Subcutaneous adipose tissue (tissue), 4 donors: Measurements from ENCODE around the gene ACACB. TPM values are rescaled to one million over a fixed set of nuclear protein-coding genes. Genes with fewer than 3 reads are reported as not detected.

Source experiments
- CTCF ChIP-seq: fragments of 450-650 bp; IDR thresholded peaks from one replicate; pipeline ENCODE4 v1.5.1; 2016; ENCODE audit warnings: low read depth, mild to moderate bottlenecking, control low read depth, antibody characterized with exemption, moderate library complexity
- total RNA-seq, 4 donors: library from RNA; depleted of rRNA; stranded (reverse); fragments of >200 nt; gene quantifications; one replicate each; pipeline ENCODE4 v1.1.0, GENCODE V29; 2016

ACACB gene
- total RNA-seq, 4 donors from 2014 or later = 798 to 3,288 (median 1,277) TPM

DNA sequence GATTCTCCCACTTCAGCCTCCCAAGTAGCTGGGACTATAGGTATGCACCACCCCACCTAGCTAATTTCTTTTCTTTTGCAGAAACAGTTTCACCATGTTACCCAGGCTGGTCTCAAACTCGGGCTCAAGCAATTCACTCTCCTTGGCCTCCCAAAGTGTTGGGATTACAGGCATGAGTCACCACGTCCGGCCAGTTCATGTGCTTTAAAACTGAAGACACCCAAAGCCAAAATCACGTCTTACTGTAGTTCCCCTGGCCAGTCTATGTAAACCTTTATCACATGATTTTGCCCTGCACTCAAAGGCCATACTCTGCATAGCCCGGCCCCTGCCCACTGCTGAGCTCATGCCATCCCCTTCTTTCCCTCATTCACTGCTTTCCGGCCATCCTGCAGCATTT is 27.6 kb upstream of the ACACB start:
- no peak for TF ChIP-seq CTCF

GRCh38 chr12:109089683-109090082 is 26.7 kb upstream of the ACACB start:
- TF ChIP-seq CTCF = no peak

DNA sequence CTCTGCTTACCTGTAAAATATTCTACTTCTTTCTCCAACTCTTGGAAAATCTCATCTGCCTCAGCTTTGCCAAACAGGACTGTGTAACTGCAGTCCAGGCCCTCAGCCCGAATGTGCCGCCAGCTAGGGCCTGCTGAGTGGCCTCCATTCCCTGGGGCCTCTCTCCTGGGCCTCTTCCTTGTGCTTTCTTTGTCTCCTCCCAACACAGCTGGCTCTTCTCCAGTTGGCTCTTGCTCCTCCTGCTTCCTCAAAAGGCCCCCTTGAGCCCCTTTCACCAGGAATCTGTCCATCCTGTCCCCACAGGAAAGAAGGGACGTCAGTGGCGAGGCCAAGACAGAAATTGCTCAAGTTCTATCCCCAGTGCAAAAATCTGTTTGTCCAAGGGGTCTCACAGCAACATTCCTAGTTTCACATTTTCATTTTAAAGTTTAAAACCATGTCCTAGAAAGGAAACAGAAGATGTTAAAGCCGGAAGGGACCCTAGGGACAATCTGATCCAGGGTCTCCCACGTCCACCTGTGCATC is 23.8 kb upstream of the ACACB start:
- no peak for TF ChIP-seq CTCF

DNA sequence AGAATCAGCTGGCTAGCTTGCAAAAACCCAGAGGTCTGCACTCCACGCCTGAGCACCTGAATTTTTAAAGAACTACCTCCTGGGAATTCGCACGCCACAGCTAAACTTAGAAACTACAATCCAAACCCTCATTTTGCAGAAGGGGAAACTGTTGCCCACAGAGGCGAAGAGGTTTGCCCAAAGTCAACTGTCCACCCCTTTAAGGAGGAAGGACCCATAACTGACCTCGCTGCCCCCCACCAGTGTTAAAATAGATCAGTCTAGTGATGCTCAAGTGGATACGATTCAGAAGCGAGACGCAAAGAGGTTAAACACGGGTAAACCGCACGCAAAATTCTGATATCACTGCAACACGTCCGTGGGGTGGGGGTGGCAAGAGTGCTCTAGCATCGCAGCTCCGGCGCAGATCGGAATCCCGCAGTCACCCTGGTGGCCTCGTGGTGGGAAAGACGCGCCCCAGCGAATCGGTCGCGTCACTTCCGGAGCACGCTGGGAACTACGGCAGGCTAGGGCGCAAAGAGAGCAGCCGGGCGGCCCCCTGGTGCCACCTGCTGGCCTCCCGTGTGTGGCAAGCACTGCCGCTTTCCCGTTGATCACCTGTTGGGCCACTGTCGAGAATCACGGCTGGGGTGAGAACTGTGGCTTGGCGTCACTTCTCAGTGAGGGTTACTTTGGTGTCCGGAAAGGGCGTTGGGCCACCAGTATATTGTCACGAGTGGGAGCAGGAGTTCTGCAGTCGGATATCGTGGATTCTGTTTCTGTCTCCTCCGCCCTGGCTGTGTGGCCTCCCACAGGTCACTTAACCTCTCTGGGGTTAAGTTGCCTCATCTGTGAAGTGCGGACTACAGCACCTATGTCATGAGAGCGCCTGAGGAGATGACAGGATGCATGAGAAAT is 23.1 kb upstream of the ACACB start, which contains the start of gene ALKBH2:
ALKBH2 (minus strand) TSS at position 451 of the 897 bp plus-strand sequence. CDS start 686 bp downstream, outside the sequence.
- TF ChIP-seq CTCF = no peak

DNA sequence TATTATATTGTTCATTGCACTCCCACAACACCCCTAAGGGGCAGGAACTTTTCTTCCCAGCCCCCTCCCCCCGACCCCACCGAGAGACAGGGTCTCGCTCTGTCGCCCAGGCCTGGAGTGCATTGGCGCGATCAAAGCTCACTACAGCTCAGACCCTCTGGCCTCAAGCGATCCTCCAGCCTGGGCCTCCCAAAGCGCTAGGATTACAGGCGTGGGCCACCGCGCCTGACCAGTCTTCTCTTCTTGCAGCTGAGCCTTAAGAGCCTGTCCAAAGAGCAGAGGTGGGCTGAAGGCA is 19.3 kb upstream of the ACACB start:
- no peak for TF ChIP-seq CTCF

GRCh38 chr12:109097435-109098182 is 18.8 kb upstream of the ACACB start, which contains the start of gene UNG:
Gene UNG (plus strand): TSS chr12:109097597. CDS start chr12:109097680, 83 bp downstream.
- no peak for TF ChIP-seq CTCF

DNA sequence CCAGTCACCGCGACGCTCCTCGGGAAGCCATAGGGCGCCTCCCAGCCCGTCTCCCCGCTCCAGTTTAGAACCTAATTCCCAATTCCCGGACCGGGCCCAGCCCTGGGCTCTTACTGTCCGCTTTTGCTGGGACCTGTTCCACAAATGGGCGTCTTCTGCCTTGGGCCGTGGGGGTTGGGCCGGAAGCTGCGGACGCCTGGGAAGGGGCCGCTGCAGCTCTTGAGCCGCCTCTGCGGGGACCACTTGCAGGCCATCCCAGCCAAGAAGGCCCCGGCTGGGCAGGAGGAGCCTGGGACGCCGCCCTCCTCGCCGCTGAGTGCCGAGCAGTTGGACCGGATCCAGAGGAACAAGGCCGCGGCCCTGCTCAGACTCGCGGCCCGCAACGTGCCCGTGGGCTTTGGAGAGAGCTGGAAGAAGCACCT is 18.2 kb upstream of the ACACB start:
- no peak for TF ChIP-seq CTCF
